Measurements from ENCODE around the gene BCKDHA. TPM values are rescaled to one million over a fixed set of nuclear protein-coding genes. Genes with fewer than 3 reads are reported as not detected.
"Not testable (repeated sequence)": the region's sequence is repeated elsewhere in the genome, so short reads cannot be mapped to it uniquely, and the experiment has no call there.

Gene BCKDHA
- total RNA-seq, 3 donors from 2014 or later: 40.3 to 54.6 (median 53.1) TPM

DNA sequence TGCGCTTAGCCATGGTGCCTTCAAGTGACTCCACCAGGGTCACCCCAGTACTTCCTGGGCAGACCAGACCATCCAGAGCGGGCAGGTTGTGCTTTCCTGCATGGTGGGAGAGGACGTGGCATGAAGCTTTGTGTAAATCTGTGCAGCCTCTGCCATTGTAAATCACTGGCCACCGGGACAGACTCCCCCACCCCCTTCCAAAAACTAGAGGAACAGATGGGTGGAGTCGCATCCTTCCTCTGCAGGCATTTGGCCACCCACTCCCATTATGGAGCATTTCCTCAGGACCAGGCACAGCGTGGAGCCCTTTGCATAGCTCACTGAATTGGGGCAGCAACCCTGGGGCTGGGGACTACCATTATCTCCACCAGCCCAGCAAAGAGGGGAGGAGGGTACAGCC is 8.2 kb downstream of the BCKDHA start:
- H3K27ac ChIP-seq: no peak overlapping the region
- H3K4me1 ChIP-seq: peaks cover 0 to 7% of the 10 kb centered on the region in 2 donors
- TF ChIP-seq POLR2AphosphoS5 (IDR thresholded peaks at IDR 0.05): no peak
- no peak for TF ChIP-seq CTCF (IDR thresholded peaks at IDR 0.05)
- no peak for TF ChIP-seq POLR2A (IDR thresholded peaks at IDR 0.05)
- no peaks in the 10 kb centered on the region for H3K27me3 ChIP-seq
- DNase-seq (ENCODE audit: low spot score in 2 of 2): no peak
- intact Hi-C loops (cut with DNase I; ENCODE audit: low total_unique reads): no loop called here
- no peaks in the 10 kb centered on the region for H3K9me3 ChIP-seq
- no peaks in the 10 kb centered on the region for H3K36me3 ChIP-seq
- H3K4me3 ChIP-seq: no peak overlapping the region

DNA sequence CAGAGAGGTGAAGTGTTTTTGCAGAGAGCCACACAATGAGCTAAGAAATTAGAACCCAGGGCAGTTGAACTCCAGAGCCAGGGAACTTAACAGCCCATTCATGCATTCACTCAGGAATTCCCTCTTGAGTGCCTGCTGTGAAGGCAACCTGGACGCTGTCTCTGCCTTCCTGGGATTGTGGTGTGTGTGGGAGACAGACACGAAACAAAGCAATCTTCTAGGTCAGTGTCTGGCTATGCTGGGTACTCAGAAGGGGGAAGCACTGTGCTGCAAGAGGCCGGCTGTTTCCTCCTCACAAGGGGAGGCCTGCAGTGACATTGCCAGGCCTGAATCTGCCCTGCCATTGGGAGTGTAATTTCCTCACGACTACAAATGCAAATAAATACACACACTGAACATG is 9.7 kb downstream of the BCKDHA start:
- peaks cover 0 to 11% of the 10 kb centered on the region in 2 donors for H3K4me1 ChIP-seq
- DNase-seq (ENCODE audit: low spot score in 2 of 2): no peak
- TF ChIP-seq POLR2AphosphoS5 (IDR thresholded peaks at IDR 0.05): no peak
- TF ChIP-seq POLR2A (IDR thresholded peaks at IDR 0.05): no peak
- no peak for TF ChIP-seq CTCF (IDR thresholded peaks at IDR 0.05)

DNA sequence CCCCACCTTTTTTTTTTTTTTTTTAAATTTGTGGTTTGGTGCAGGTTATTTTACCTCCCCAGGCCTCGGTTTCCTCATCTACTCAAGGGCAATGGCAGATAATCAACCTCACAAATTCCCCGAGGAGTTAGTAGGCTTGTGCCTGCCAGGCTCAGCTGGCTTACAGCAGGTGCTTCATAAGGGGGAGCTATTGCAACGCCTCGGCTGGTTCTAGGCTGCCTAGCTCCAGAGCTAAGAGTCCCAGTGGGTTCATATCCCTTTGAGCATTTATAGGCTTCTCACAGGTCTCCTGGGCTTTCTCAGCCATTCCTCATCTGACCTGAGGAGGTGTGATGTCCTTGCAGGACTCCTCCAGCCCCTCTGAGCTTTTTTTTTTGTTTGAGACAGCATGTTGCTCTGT is 10.6 kb downstream of the BCKDHA start:
- no peaks in the 10 kb centered on the region for H3K36me3 ChIP-seq
- intact Hi-C loops (cut with DNase I; ENCODE audit: low total_unique reads): no loop called here
- no peaks in the 10 kb centered on the region for H3K27me3 ChIP-seq
- TF ChIP-seq CTCF (IDR thresholded peaks at IDR 0.05) (no peak), POLR2A (IDR thresholded peaks at IDR 0.05) (no peak), POLR2AphosphoS5 (IDR thresholded peaks at IDR 0.05) (no peak)
- DNase-seq (ENCODE audit: low spot score in 2 of 2): no peak
- no peak overlapping the region for H3K4me3 ChIP-seq
- H3K27ac ChIP-seq: peak overlapping the region in 1 of 2 donors; percentile 78
- H3K4me1 ChIP-seq: peaks cover 0 to 11% of the 10 kb centered on the region in 2 donors
- H3K9me3 ChIP-seq: no peaks in the 10 kb centered on the region

More for the DNA sequence above, 9.7 kb downstream of the BCKDHA start:
- Histone ChIP-seq H3K36me3 (no peaks in the 10 kb centered on the region), H3K9me3 (no peaks in the 10 kb centered on the region), H3K4me3 (no peak overlapping the region), H3K27ac (no peak overlapping the region), H3K27me3 (no peaks in the 10 kb centered on the region)
- intact Hi-C loops (cut with DNase I; ENCODE audit: low total_unique reads): no loop called here

DNA sequence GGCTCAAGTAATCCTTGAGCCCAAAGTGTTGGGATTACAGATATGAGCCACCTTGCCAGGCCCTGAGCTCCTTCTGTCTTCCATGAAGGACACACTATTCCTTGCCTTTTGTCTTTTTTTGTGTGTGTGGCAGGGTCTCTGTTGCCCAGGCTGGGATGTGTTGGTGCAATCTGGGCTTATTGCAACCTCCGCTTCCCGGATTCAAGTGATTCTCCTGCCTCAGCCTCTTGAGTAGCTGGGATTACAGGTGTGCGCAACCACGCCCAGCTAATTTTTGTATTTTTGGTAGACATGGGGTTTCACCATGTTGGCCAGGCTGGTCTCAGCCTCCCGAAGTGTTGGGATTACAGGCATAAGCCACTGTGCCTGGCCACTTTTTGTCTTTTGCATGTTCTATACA is 11.2 kb downstream of the BCKDHA start:
- H3K27ac ChIP-seq: peak overlapping the region; percentile 78 to 81
- H3K36me3 ChIP-seq; H3K9me3 ChIP-seq; DNase-seq (ENCODE audit: low spot score in 2 of 2); intact Hi-C loops (cut with DNase I; ENCODE audit: low total_unique reads); H3K4me3 ChIP-seq; H3K27me3 ChIP-seq: not testable (repeated sequence)
- H3K4me1 ChIP-seq: peaks cover 0 to 11% of the 10 kb centered on the region in 2 donors

- TF ChIP-seq POLR2A (IDR thresholded peaks at IDR 0.05): no peak
- TF ChIP-seq CTCF (IDR thresholded peaks at IDR 0.05): no peak
- no peak for TF ChIP-seq POLR2AphosphoS5 (IDR thresholded peaks at IDR 0.05)
- Histone ChIP-seq H3K4me3 (no peak overlapping the region), H3K27me3 (no peaks in the 10 kb centered on the region), H3K9me3 (no peaks in the 10 kb centered on the region), H3K4me1 (peaks cover 0 to 11% of the 10 kb centered on the region in 2 donors), H3K36me3 (no peaks in the 10 kb centered on the region), H3K27ac (peak overlapping the region; percentile 78 to 81)
- DNase-seq (ENCODE audit: low spot score in 2 of 2): peak; percentile 59 to 65
- intact Hi-C loops (cut with DNase I; ENCODE audit: low total_unique reads): no loop called here
Measured at GRCh38 chr19:41409288-41409687, 11.7 kb downstream of the BCKDHA start.
